ENCODE measurements around the gene WWOX.

Gene WWOX

GRCh38 chr16:78324649-78325285, 225.3 kb downstream of the WWOX start:
- no peaks in the 10 kb centered on the region for H3K36me3 ChIP-seq (ENCODE audit: control insufficient read depth, insufficient read depth, low read length)
- no peaks in the 10 kb centered on the region for H3K27me3 ChIP-seq (replicated peaks; ENCODE audit: control insufficient read depth, insufficient read depth, low read length)
- DNase-seq (ENCODE audit: extremely low read depth, insufficient read length): no peak
- H3K4me3 ChIP-seq (replicated peaks; ENCODE audit: low read depth, low read length): no peak overlapping the region
- no peak for TF ChIP-seq CTCF (IDR thresholded peaks at IDR 0.05; ENCODE audit: insufficient read depth, low read length, poor library complexity, severe bottlenecking)

- Histone ChIP-seq H3K27me3 (replicated peaks; ENCODE audit: control insufficient read depth, insufficient read depth, low read length) (no peaks in the 10 kb centered on the region), H3K36me3 (ENCODE audit: control insufficient read depth, insufficient read depth, low read length) (no peaks in the 10 kb centered on the region), H3K4me3 (replicated peaks; ENCODE audit: low read depth, low read length) (no peak overlapping the region)
- no peak for DNase-seq (ENCODE audit: extremely low read depth, insufficient read length)
- no peak for TF ChIP-seq CTCF (IDR thresholded peaks at IDR 0.05; ENCODE audit: insufficient read depth, low read length, poor library complexity, severe bottlenecking)
Observed at GRCh38 chr16:78325468-78326352, 226.3 kb downstream of the WWOX start.

GRCh38 chr16:78326731-78327130, 227.3 kb downstream of the WWOX start:
- Histone ChIP-seq H3K27me3 (replicated peaks; ENCODE audit: control insufficient read depth, insufficient read depth, low read length) (no peaks in the 10 kb centered on the region), H3K4me3 (replicated peaks; ENCODE audit: low read depth, low read length) (no peak overlapping the region), H3K36me3 (ENCODE audit: control insufficient read depth, insufficient read depth, low read length) (no peaks in the 10 kb centered on the region)
- no peak for DNase-seq (ENCODE audit: extremely low read depth, insufficient read length)
- no peak for TF ChIP-seq CTCF (IDR thresholded peaks at IDR 0.05; ENCODE audit: insufficient read depth, low read length, poor library complexity, severe bottlenecking)

- TF ChIP-seq CTCF (IDR thresholded peaks at IDR 0.05; ENCODE audit: insufficient read depth, low read length, poor library complexity, severe bottlenecking): no peak
- no peaks in the 10 kb centered on the region for H3K36me3 ChIP-seq (ENCODE audit: control insufficient read depth, insufficient read depth, low read length)
- DNase-seq (ENCODE audit: extremely low read depth, insufficient read length): no peak
- H3K27me3 ChIP-seq (replicated peaks; ENCODE audit: control insufficient read depth, insufficient read depth, low read length): no peaks in the 10 kb centered on the region
- H3K4me3 ChIP-seq (replicated peaks; ENCODE audit: low read depth, low read length): no peak overlapping the region
Observed at GRCh38 chr16:78331731-78332130, 232.3 kb downstream of the WWOX start.

- no peak for DNase-seq (ENCODE audit: extremely low read depth, insufficient read length)
- H3K4me3 ChIP-seq (replicated peaks; ENCODE audit: low read depth, low read length): no peak overlapping the region
- no peak for TF ChIP-seq CTCF (IDR thresholded peaks at IDR 0.05; ENCODE audit: insufficient read depth, low read length, poor library complexity, severe bottlenecking)
- H3K36me3 ChIP-seq (ENCODE audit: control insufficient read depth, insufficient read depth, low read length): no peaks in the 10 kb centered on the region
- H3K27me3 ChIP-seq (replicated peaks; ENCODE audit: control insufficient read depth, insufficient read depth, low read length): no peaks in the 10 kb centered on the region
Observed at GRCh38 chr16:78333808-78334207, 234.4 kb downstream of the WWOX start.
